ENCODE data around the gene SLC49A3.
"Not testable (repeated sequence)": the region's sequence is repeated elsewhere in the genome, so short reads cannot be mapped to it uniquely, and the experiment has no call there.

SLC49A3 gene

DNA sequence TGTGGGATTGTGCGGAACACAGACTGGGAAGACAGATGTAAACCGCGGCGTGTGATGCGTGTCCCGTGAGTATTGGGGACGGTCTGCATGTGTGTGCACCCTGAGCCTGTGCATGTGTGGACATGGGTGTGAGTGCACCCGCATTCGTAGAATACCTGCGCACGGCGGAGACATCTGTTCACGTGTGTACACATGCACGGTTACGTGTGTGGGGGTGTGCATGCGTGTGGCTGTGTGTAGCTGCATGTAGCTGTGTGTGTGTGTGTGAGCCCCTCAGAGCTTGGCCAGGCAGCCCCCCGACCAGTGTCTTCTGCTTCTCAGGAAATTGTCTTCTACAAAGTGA is 34.5 kb downstream of the SLC49A3 start:
- DNase-seq (ENCODE audit: low spot score), result no peak

- no peak for DNase-seq (ENCODE audit: low spot score)
These were observed 35.0 kb downstream of the SLC49A3 start for GRCh38 chr4:653831-654502.

DNA sequence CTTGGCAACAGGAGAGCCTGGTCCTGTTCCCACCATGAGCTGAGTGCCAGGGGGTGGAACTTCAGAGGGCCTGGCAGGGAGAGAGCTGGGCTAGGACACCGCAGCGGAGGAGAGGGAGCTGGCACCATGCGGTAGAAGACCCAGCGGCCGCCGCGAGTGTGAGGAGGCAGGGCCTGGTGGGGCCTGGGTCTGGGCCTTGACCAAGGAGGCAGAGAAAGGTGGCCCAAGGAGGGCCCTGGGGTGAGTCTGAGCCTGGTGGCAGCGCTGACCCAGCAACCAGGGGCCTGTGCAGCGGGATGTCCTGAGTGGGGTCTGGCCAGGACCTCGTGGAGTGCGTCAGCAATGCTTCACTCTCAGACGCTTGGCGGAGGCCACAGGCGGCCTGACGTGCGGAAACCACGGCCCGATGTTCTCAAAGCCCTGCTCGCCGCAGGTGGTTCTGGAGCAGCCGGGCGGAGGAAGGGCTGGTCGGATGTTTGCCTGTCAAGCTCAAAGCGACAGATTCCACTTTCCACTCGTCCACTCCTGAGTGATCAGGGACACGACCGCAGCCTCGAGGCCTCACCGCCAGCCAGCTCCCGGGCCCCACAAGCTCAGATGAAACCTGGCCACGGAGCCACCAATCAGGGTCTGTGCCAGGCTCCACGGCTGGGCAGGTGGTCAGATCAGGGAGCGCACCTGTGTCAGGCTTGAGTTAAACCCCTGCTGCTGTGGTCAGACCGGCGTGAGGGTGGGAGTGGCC is 35.7 kb downstream of the SLC49A3 start:
- no peak for DNase-seq (ENCODE audit: low spot score)

- DNase-seq (ENCODE audit: low spot score), result no peak
These were observed 36.9 kb downstream of the SLC49A3 start for GRCh38 chr4:651884-652642.

DNA sequence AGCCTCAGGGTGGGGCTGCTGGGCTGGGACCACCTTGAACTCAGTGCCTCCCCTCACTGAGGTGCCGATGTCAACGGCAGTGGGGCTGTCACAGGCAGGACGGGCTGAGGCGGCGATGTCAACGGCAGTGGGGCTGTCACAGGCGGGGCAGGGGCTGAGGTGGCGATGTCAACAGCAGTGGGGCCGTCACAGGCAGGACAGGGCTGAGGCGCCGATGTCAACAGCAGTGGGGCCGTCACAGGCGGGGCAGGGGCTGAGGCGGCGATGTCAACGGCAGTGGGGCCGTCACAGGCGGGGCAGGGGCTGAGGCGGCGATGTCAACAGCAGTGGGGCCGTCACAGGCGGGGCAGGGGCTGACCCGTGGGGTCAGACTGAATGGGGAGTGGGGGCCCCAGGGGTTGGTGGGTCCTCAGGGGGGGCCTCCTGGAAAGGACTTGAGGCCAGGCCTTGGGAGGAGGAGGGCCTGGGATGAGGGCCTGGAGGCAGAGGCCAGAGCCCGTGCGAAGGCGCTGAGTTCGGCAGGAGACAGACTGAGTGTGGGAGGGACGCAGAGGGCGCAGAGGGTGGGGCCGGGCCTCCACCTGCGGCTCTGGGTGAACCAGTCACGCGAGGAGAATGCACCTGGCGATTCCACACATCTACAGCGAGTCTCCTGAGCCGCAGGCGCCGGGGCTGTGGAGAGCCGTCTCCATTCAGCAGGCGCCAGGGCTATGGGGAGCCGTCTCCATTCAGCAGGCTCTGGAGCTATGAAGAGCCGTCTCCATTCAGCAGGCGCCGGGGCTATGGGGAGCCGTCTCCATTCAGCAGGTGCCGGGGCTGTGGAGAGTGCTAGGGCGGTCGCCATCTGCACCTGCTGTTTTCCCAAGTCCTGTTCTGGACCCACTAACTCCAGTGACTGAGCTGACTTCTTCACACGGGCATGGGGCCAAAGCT is 37.7 kb downstream of the SLC49A3 start:
- DNase-seq (ENCODE audit: low spot score), result no peak

GRCh38 chr4:650461-650860 is 38.5 kb downstream of the SLC49A3 start:
- no peak for DNase-seq (ENCODE audit: low spot score)

GRCh38 chr4:649751-650310 is 39.1 kb downstream of the SLC49A3 start:
- DNase-seq (ENCODE audit: low spot score), result no peak

- no peak for DNase-seq (ENCODE audit: low spot score)
These were observed 39.7 kb downstream of the SLC49A3 start for GRCh38 chr4:649293-649625.

- no peak for DNase-seq (ENCODE audit: low spot score)
These were observed 40.2 kb downstream of the SLC49A3 start for GRCh38 chr4:648579-649292.

- DNase-seq (ENCODE audit: low spot score), result no peak
These were observed 41.5 kb downstream of the SLC49A3 start for GRCh38 chr4:647481-647880.

DNA sequence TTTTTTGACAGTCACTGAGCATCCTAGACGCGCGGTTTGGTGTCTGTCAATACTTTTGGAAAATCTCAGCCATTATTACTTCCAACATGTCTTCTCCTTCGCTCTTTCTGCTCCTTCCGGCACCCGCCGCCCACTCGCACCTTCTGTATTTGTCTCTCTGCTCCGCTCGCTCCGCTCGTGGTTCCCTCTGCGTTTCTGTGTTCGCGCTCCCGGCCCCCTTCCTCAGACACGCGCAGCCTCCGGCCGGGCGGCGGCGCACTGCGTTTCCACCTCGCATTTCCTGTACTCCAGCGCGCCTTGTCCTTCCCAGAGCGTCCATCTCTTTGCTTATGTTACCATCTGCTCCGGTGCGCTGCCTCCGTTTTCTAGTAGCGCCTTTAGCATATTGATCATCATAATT is 42.5 kb downstream of the SLC49A3 start:
- DNase-seq (ENCODE audit: low spot score), result no peak

DNA sequence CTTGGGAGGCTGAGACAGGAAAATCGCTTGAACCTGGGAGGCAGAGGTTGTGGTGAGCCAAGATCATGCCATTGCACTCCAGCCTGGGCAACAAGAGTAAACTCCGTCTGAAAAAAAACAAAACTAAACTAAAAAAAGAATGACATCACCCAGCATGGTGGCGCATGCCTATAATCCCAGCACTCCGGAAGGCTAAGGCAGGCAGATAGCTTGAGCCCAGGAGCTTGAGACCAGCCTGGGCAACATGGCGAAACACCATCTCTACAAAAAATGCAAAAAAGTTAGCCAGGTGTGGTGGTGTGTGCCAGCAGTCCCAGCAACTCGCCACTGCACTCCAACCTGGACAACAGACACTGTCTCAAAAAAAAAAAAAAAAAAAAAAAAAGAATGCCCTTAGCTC is 46.6 kb downstream of the SLC49A3 start:
- not testable (repeated sequence) for DNase-seq (ENCODE audit: low spot score)

GRCh38 chr4:637536-638280 is 51.2 kb downstream of the SLC49A3 start:
- DNase-seq (ENCODE audit: low spot score), result no peak

DNA sequence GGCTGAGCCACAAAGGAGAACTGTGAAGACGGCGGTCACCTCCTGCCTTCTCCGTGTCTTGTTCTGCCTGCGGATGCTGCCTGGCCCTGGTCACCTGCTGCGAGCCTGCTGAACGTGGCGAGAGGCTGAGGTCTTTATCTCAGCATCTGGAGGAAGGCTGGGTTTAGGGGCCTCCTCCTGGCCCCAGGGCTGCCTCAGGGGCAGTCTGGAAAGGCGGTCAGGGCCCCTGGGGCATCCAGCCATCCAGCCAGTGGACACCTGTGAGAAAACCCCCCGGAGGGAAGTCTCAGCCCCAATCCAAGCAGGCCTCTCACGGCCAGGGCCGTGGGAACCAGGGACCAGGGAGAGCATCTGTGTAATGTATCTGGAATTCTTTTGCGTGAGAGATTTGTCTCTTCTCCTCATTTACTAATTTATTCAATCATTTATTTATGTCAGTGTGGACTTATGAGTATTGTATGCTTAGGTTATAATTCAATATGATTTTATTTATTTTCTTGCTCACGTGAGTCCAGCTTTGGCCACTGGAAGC is 52.3 kb downstream of the SLC49A3 start:
- DNase-seq (ENCODE audit: low spot score), result no peak

- no peak for DNase-seq (ENCODE audit: low spot score)
These were observed 52.9 kb downstream of the SLC49A3 start for GRCh38 chr4:635851-636627.

DNA sequence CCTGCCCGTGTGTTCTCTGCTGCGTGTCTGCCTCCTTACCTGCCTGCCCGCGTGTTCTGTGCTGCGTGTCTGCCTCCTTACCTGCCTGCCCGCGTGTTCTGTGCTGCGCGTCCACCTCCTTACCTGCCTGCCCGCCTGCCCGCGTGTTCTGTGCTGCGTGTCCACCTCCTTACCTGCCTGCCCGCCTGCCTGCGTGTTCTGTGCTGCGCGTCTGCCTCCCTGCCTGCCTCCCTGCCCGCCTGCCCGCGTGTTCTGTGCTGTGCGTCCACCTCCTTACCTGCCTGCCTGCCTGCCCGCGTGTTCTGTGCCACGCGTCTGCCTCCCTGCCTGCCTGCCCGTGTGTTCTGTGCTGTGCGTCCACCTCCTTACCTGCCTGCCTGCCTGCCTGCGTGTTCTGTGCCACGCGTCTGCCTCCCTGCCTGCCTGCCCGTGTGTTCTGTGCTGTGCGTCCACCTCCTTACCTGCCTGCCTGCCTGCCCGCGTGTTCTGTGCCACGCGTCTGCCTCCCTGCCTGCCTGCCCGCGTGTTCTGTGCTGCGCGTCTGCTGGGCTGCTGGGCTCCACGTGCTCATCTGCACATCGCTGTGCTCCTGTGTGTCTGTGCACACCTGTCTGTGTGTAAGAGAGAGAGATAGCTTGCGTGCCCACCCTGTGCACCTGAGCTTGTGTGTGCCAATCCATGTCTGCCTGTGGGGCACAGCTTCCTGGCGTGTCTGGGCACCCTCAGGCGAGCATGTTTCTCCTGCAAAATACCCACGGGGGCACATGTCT is 53.7 kb downstream of the SLC49A3 start:
- not testable (repeated sequence) for DNase-seq (ENCODE audit: low spot score)

GRCh38 chr4:634599-634985 is 54.4 kb downstream of the SLC49A3 start:
- no peak for DNase-seq (ENCODE audit: low spot score)

DNA sequence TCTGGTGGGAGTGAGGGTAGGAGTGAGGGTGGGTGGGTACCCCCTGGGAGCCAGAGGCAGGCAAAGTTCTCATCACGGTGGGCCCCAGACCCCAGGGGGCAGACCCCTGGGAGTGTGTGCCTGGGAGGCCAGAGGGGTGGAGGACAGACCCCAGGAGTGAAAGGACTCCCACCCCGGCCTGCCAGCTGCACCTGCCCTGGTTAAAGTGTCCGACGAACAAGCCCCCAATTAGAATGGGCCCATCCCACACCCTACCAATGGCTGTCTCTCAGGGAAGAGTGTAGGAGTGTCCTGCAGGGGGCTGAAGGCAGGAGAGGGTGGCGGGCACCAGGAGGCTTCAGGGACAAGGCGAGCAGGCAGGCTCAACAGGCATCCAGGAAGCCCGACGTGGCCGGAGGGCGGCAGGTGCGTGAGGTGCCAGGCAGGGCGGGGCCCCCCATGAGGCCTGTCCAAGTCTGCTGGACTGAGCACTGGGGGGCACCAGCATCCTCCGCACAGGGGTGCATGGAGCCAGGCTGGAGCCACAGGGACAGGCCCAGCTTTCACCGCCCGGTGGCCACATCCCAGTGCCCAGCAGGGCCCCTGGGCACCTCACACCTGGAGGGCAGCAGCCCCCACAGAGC is 54.9 kb downstream of the SLC49A3 start:
- DNase-seq (ENCODE audit: low spot score), result no peak

Measured in CD4-positive, alpha-beta T cell treated with Interleukin-15 for 4 hours (primary cell).